GM12892 (cell line): ENCODE measurements around the gene ZG16.
"Not testable (repeated sequence)": the region's sequence is repeated elsewhere in the genome, so short reads cannot be mapped to it uniquely, and the experiment has no call there.

Experiments
- POLR2A ChIP-seq: IDR thresholded peaks from 2 replicates; pipeline ENCODE4 v1.6.1; 2011; ENCODE audit warnings: low read depth, low read length, control low read depth
- TAF1 ChIP-seq: IDR thresholded peaks from 2 replicates; pipeline ENCODE4 v1.6.1; 2011; ENCODE audit warnings: low read depth, mild to moderate bottlenecking, control low read depth, low read length, borderline replicate concordance

- not testable (repeated sequence) for TF ChIP-seq POLR2A, TAF1
These were observed 31.5 kb upstream of the ZG16 start for GRCh38 chr16:29746518-29746917.
